Right cardiac atrium (tissue), 5 donors: ENCODE results near the gene SETD3. TPM values are rescaled to one million over a fixed set of nuclear protein-coding genes. Genes with fewer than 3 reads are reported as not detected.
A peak's percentile ranks its signal among the peaks of the same experiment; 100 is the strongest.

Experiments
- ATAC-seq, 2 donors: fragments of 200-7000 bp; cut with Tn5 transposase; one replicate each; pipeline versions ENCODE4 v1.8.0 to v1.9.1; 2020; ENCODE audit warnings: moderate library complexity in 2 of 2, mild to moderate bottlenecking in 1 of 2
- DNase-seq, 3 donors: peaks; one replicate each; pipeline ENCODE4 v3.0.0-alpha.2; 2020
- H3K27ac ChIP-seq: one replicate; pipeline ENCODE4 v1.5.1; 2013; ENCODE audit warnings: mild to moderate bottlenecking, low read length, control low read depth, moderate library complexity
- H3K27me3 ChIP-seq: one replicate; pipeline ENCODE4 v1.6.1; 2013; ENCODE audit not compliant: control insufficient read depth, insufficient read depth
- H3K4me1 ChIP-seq: one replicate; pipeline ENCODE4 v1.6.1; 2013; ENCODE audit warnings: low read length; ENCODE audit not compliant: control insufficient read depth, insufficient read depth
- H3K4me3 ChIP-seq: one replicate; pipeline ENCODE4 v1.5.1; 2013; ENCODE audit warnings: low read length, control low read depth
- H3K9me3 ChIP-seq: one replicate; pipeline ENCODE4 v1.6.1; 2013; ENCODE audit warnings: low read length; ENCODE audit not compliant: control insufficient read depth
- WGBS: extraction: QIAGEN DNeasy Blood & Tissue Kit; methylation state at CpG from one replicate; pipeline ENCODE4 v1.1.7; 2013; 5-methylcytosine and 5-hydroxymethylcytosine counted together
- intact Hi-C, 4 donors: fragments of 100-400 bp; cut with DNase I; formaldehyde crosslinking; loops; one replicate each; pipeline versions ENCODE4 v1.11.0 to v1.14.0; 2022 to 2023
- long read RNA-seq, 4 donors: library from polyadenylated mRNA; unstranded; transcript quantifications; one replicate each; pipeline ENCODE4 v2.0.0, GENCODE V29; 2020 to 2021
- polyA plus RNA-seq: library from polyadenylated mRNA; stranded (reverse); fragments of 200-250 nt; gene quantifications from one replicate; pipeline ENCODE4 v1.2.3, GENCODE V29; 2013
- total RNA-seq, 4 donors: library from RNA; stranded (reverse); fragmentation: NEBNext Ultra II Directional; extraction: Animal tissue kit (Norgen Biotek cat#: 25700); gene quantifications; one replicate each; pipeline ENCODE4 v1.2.1, GENCODE V29; 2021
- donor health status: healthy with polysubstance abuse.
- donor health status: DM: no; HTN: yes; CAD: no.
- donor health status: DM: no; HTN: no; CAD: no.
- donor health status: DM: no; HTN: yes; CAD: no; lungs with severe emphysema.
- donor health status: DM: yes; HTN: yes; CAD: no.

SETD3 gene
- total RNA-seq: 100 to 1,000 TPM; 101 to 127 (median 113) TPM
- 65.4 TPM for polyA plus RNA-seq
- long read RNA-seq, donor 1, transcript SETD3-202 (13 exons, 2,878 nt): major isoform, 227 of 297 reads
- long read RNA-seq, donor 1, transcript SETD3-201 (9 exons, 1,330 nt): minor isoform, 7 of 297 reads
- long read RNA-seq, donor 1, partial matches to known transcripts: 29 of 297 reads
- long read RNA-seq, donor 1, other reads (novel, unspliced or antisense): 30 of 297 reads
- long read RNA-seq, donor 2, transcript SETD3-202 (13 exons, 2,878 nt): major isoform, 96 of 123 reads
- long read RNA-seq, donor 2, partial matches to known transcripts: 12 of 123 reads
- long read RNA-seq, donor 2, other reads (novel, unspliced or antisense): 14 of 123 reads
- long read RNA-seq, donor 3, transcript SETD3-202 (13 exons, 2,878 nt): major isoform, 665 of 951 reads
- long read RNA-seq, donor 3, transcript SETD3-201 (9 exons, 1,330 nt): minor isoform, 14 of 951 reads
- long read RNA-seq, donor 3, partial matches to known transcripts: 183 of 951 reads
- long read RNA-seq, donor 3, other reads (novel, unspliced or antisense): 86 of 951 reads
- long read RNA-seq, donor 4, transcript SETD3-202 (13 exons, 2,878 nt): major isoform, 110 of 145 reads
- long read RNA-seq, donor 4, partial matches to known transcripts: 15 of 145 reads
- long read RNA-seq, donor 4, other reads (novel, unspliced or antisense): 16 of 145 reads

DNA sequence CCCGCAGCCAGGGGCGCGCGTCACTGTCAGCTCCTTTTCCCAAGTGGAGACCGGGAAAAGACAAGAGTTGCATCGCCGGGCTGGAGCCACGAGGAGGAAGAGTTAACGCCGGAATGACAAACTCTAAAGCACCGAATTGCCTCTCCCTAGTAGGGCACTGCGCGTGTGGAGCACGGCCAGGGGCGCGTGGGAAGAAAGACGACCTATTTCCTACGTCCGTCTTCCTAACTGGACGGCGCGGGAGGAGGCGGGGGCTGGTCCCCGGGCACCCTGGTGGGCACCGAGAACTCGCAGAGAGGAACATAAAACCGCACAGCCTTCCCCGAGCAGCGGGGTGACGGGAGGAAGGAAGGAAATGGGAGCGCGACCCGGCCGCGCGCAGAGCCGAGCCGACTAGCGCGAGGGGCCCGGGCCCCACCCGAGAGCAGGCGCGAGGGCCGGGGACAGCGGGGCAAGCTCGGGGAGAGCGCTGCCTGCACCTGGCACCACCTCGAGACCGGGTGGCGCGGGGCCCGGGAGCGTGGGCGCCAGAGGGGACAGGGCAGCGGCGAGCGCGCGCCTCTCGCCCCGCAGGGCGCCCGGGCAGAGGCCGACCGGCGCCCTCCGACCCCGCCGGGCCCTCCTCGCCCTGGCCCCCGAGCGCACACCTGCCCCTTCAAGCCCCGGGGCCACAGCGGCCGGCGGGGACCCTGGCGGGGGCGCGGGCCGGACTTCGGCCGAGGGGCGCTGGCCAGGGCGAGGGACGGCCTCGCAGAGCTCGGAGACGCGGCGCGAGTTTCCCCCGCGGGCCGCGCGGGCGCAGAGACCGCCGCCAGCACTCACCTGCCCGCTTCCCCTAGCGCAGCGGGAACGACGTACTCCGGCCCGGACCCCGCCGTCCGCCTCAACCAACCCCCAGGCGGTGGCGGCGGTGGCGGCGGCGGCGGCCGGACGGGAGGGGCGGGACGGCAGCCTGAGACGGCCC, at the start of gene SETD3:
Gene SETD3 (minus strand): TSS at position 954 of the 964 bp plus-strand sequence. CDS start 15,054 bp downstream, outside the sequence.
- intact Hi-C loops: no loop called here
- Histone ChIP-seq H3K27ac (peak within 1 kb of the TSS; percentile 91), H3K4me3 (peak within 1 kb of the TSS; percentile 93), H3K27me3 (no peaks in the 10 kb centered on the region), H3K4me1 (peaks cover 2% of the 10 kb centered on the region), H3K9me3 (no peaks in the 10 kb centered on the region)
- under 1% methylated on average over 122 of the region's 122 CpGs for WGBS
- peak; percentile 70 to 88 (median 87) for DNase-seq
- ATAC-seq: peak; percentile 0 to 5

- 72% methylated on average over 4 of the region's 4 CpGs for WGBS
- no peak for ATAC-seq
- no peak overlapping the region for H3K27ac ChIP-seq
- no peaks in the 10 kb centered on the region for H3K27me3 ChIP-seq
- no peaks in the 10 kb centered on the region for H3K4me1 ChIP-seq
- no peak overlapping the region for H3K4me3 ChIP-seq
- no peak for DNase-seq
- intact Hi-C loops: no loop called here
- no peaks in the 10 kb centered on the region for H3K9me3 ChIP-seq
Observed at GRCh38 chr14:99529899-99530298, 49.2 kb upstream of the SETD3 start.

- DNase-seq (peak in 1 of 3 donors; percentile 43), ATAC-seq (no peak)
- H3K27me3 ChIP-seq: no peaks in the 10 kb centered on the region
- no peak overlapping the region for H3K4me3 ChIP-seq
- H3K9me3 ChIP-seq: no peaks in the 10 kb centered on the region
- WGBS: 84% methylated on average over 19 of the region's 19 CpGs
- peaks cover 3% of the 10 kb centered on the region for H3K4me1 ChIP-seq
- no peak overlapping the region for H3K27ac ChIP-seq
- intact Hi-C loops: no loop called here
Observed at GRCh38 chr14:99527427-99528076, 46.9 kb upstream of the SETD3 start.

- ATAC-seq (no peak), DNase-seq (peak in 2 of 3 donors; percentile 14 to 21)
- 88% methylated on average over 12 of the region's 12 CpGs for WGBS
- no peak overlapping the region for H3K4me3 ChIP-seq
- H3K4me1 ChIP-seq: peaks cover 3% of the 10 kb centered on the region
- intact Hi-C loops: no loop called here
- H3K27me3 ChIP-seq: no peaks in the 10 kb centered on the region
- H3K27ac ChIP-seq: no peak overlapping the region
- no peaks in the 10 kb centered on the region for H3K9me3 ChIP-seq
Observed at GRCh38 chr14:99527026-99527425, 46.4 kb upstream of the SETD3 start.

DNA sequence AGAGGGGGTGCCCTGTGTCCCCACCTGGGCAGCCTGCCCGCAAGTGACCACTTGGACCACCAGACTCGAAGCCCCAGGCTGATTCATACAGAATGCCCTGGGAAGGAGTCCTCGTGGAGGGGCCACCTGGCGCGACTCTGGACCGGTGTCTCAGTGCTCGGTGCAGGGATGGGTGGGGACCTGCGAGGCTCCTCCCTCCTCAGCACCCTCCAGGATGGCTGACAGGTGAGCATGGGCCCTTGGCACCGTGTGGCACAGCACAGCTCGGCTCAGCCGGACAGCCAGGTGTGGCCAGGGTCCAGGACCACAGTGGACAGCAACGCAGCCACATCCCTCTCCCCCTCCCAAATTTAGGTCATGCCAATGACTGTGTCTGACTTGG, 45.0 kb upstream of the SETD3 start:
- intact Hi-C loops: no loop called here
- Histone ChIP-seq H3K27me3 (no peaks in the 10 kb centered on the region), H3K9me3 (no peaks in the 10 kb centered on the region), H3K27ac (no peak overlapping the region), H3K4me1 (peaks cover 3% of the 10 kb centered on the region), H3K4me3 (no peak overlapping the region)
- WGBS: 91% methylated on average over 12 of the region's 12 CpGs
- no peak for ATAC-seq
- DNase-seq: peak in 2 of 3 donors; percentile 36 to 56

DNA sequence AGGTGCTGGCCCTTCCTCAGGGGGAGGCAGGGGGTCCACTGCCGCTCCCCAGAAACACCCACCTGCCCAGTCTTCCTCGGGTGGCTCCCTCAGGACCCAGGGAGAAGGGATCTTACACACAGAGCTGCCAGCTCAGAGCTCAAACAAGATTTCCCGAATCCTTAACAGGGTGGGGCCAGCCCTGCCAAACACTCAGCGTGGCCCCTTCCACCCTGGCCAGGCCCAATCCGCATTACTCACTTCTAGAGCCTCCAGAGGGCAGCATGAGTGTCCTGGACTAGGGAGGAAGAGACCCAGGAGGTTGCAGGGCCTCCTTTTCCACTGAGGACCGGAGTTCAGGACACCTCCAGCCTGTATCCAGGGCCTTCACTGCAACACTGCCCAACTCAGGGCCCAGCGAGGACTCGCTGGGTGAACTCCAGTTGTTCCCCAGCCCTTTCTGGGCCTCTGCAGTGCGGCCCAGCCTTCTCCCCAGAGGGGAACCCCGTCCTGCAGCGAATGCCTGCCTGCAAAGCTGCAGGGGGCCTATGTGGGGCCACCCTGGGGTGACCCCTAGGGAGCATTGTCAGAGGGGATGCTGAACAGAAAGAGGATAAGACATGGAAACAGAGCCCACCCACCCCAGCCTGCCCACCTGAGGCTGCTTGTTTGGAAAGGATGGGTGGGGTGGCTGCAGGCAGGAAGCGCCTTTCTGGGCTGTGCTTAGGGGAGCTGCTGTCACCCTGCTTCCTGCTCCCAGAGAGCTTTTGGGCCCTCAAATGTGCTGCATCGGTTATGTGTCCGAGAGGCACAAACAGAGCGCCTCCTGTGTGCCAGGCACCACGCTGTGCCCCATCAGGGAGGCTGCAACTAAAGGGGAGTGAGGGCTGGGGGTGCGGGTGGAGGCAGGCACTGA, 44.4 kb upstream of the SETD3 start:
- H3K27ac ChIP-seq: no peak overlapping the region
- WGBS: 63% methylated on average over 17 of the region's 17 CpGs
- H3K9me3 ChIP-seq: no peaks in the 10 kb centered on the region
- intact Hi-C loops: no loop called here
- DNase-seq (peak; percentile 28 to 55 (median 42)), ATAC-seq (peak; percentile 5 to 63)
- no peak overlapping the region for H3K4me3 ChIP-seq
- H3K4me1 ChIP-seq: peaks cover 3% of the 10 kb centered on the region
- no peaks in the 10 kb centered on the region for H3K27me3 ChIP-seq

- Histone ChIP-seq H3K4me1 (peaks cover 3% of the 10 kb centered on the region), H3K27ac (no peak overlapping the region), H3K27me3 (no peaks in the 10 kb centered on the region), H3K4me3 (no peak overlapping the region), H3K9me3 (no peaks in the 10 kb centered on the region)
- intact Hi-C loops: no loop called here
- peak; percentile 21 to 57 (median 55) for DNase-seq
- 62% methylated on average over 16 of the region's 16 CpGs for WGBS
- no peak for ATAC-seq
Observed at GRCh38 chr14:99524091-99524661, 43.5 kb upstream of the SETD3 start.

DNA sequence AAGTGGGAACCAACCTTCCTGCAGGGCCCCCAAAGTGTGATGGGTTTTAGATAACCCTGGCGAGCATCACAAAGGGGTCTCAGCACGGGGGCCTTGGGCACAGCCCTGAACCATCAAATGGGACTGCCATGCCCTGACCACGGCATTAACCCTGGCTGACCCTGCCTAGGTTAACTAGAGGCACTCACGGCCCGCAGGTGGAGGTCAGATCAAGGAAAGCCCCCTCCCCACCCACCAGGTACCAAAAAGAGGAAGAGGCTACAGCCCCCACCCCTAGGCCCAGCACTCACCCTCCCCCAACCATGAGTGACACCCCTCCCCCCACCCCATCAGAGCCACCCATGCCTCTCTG, 43.0 kb upstream of the SETD3 start:
- H3K27ac ChIP-seq: no peak overlapping the region
- H3K9me3 ChIP-seq: no peaks in the 10 kb centered on the region
- H3K27me3 ChIP-seq: no peaks in the 10 kb centered on the region
- ATAC-seq (no peak), DNase-seq (peak in 1 of 3 donors; percentile 11)
- H3K4me1 ChIP-seq: peaks cover 3% of the 10 kb centered on the region
- intact Hi-C loops: no loop called here
- H3K4me3 ChIP-seq: no peak overlapping the region
- 86% methylated on average over 5 of the region's 5 CpGs for WGBS

GRCh38 chr14:99522934-99523703, 42.5 kb upstream of the SETD3 start:
- no peak overlapping the region for H3K4me3 ChIP-seq
- DNase-seq: peak; percentile 26 to 51 (median 44)
- 67% methylated on average over 14 of the region's 14 CpGs for WGBS
- H3K27me3 ChIP-seq: no peaks in the 10 kb centered on the region
- H3K27ac ChIP-seq: no peak overlapping the region
- no peak for ATAC-seq
- intact Hi-C loops: no loop called here
- H3K4me1 ChIP-seq: peaks cover 3% of the 10 kb centered on the region
- no peaks in the 10 kb centered on the region for H3K9me3 ChIP-seq
